ENCODE measurements around the gene PPP2R2B. TPM values are rescaled to one million over a fixed set of nuclear protein-coding genes. Genes with fewer than 3 reads are reported as not detected.

PPP2R2B gene
- total and polyA plus RNA-seq, 7 donors, result 0.03 to 0.71 (median 0.11) TPM; not detected in 1

- no peak for ATAC-seq
- DNase-seq, result no peak
- H3K27ac ChIP-seq, result no peak overlapping the region
- H3K27me3 ChIP-seq (ENCODE audit: insufficient read depth in 3 of 3, low read length in 2 of 3), result peaks cover 0 to 1% (median 0%) of the 10 kb centered on the region in 3 donors
- TF ChIP-seq CTCF (IDR thresholded peaks at IDR 0.05), result no peak
- no peaks in the 10 kb centered on the region for H3K9me3 ChIP-seq
- H3K36me3 ChIP-seq (ENCODE audit: insufficient read depth in 1 of 2, low read depth in 1 of 2), result no peaks in the 10 kb centered on the region
- no peaks in the 10 kb centered on the region for H3K4me1 ChIP-seq
- H3K4me3 ChIP-seq, result no peak overlapping the region
- intact Hi-C loops (cut with DNase I), result no loop called here
- 45 to 53% (median 51%) methylated on average over 6 of the region's 6 CpGs for WGBS, 3 donors
These were observed 88.6 kb downstream of the PPP2R2B start for GRCh38 chr5:146789712-146790653.

GRCh38 chr5:146788898-146789297 lies 89.7 kb downstream of the PPP2R2B start:
- Histone ChIP-seq H3K36me3 (ENCODE audit: insufficient read depth in 1 of 2, low read depth in 1 of 2) (no peaks in the 10 kb centered on the region), H3K9me3 (no peaks in the 10 kb centered on the region), H3K27ac (no peak overlapping the region), H3K27me3 (ENCODE audit: insufficient read depth in 3 of 3, low read length in 2 of 3) (peaks cover 0 to 1% (median 0%) of the 10 kb centered on the region in 3 donors), H3K4me3 (no peak overlapping the region), H3K4me1 (no peaks in the 10 kb centered on the region)
- 37 to 43% (median 38%) methylated on average over 2 of the region's 2 CpGs for whole genome bisulfite sequencing, 3 donors
- ATAC-seq (no peak), DNase-seq (no peak)
- intact Hi-C loops (cut with DNase I), result no loop called here
- TF ChIP-seq CTCF (IDR thresholded peaks at IDR 0.05), result no peak

- WGBS, 3 donors, result 50 to 63% (median 58%) methylated on average over 3 of the region's 3 CpGs
- Histone ChIP-seq H3K27me3 (ENCODE audit: insufficient read depth in 3 of 3, low read length in 2 of 3) (no peaks in the 10 kb centered on the region), H3K9me3 (no peaks in the 10 kb centered on the region), H3K36me3 (ENCODE audit: insufficient read depth in 1 of 2, low read depth in 1 of 2) (no peaks in the 10 kb centered on the region), H3K27ac (no peak overlapping the region), H3K4me1 (no peaks in the 10 kb centered on the region), H3K4me3 (no peak overlapping the region)
- DNase-seq, result no peak
- no peak for ATAC-seq
- intact Hi-C loops (cut with DNase I), result no loop called here
- no peak for TF ChIP-seq CTCF (IDR thresholded peaks at IDR 0.05)
These were observed 93.5 kb downstream of the PPP2R2B start for GRCh38 chr5:146785065-146785464.

- Histone ChIP-seq H3K9me3 (no peaks in the 10 kb centered on the region), H3K27ac (no peak overlapping the region), H3K4me3 (no peak overlapping the region), H3K4me1 (no peaks in the 10 kb centered on the region), H3K36me3 (ENCODE audit: insufficient read depth in 1 of 2, low read depth in 1 of 2) (no peaks in the 10 kb centered on the region), H3K27me3 (ENCODE audit: insufficient read depth in 3 of 3, low read length in 2 of 3) (no peaks in the 10 kb centered on the region)
- intact Hi-C loops (cut with DNase I), result no loop called here
- no peak for DNase-seq
- 49 to 86% (median 81%) methylated on average over 2 of the region's 2 CpGs for WGBS, 3 donors
- no peak for TF ChIP-seq CTCF (IDR thresholded peaks at IDR 0.05)
- ATAC-seq, result no peak
These were observed 97.4 kb downstream of the PPP2R2B start for GRCh38 chr5:146781157-146781556.
